Left cardiac atrium (tissue), 4 donors: ENCODE data around the gene CALR. TPM values are rescaled to one million over a fixed set of nuclear protein-coding genes. Genes with fewer than 3 reads are reported as not detected.
"Not testable (repeated sequence)": the region's sequence is repeated elsewhere in the genome, so short reads cannot be mapped to it uniquely, and the experiment has no call there.

Source experiments
- ATAC-seq, 2 donors: fragments of 200-7000 bp; cut with Tn5 transposase; one replicate each; pipeline ENCODE4 v1.9.1; 2020; ENCODE audit warnings: mild to moderate bottlenecking in 2 of 2, moderate library complexity in 2 of 2
- DNase-seq: peaks from one replicate; pipeline ENCODE4 v3.0.0-alpha.2; 2020
- intact Hi-C, 2 donors: fragments of 100-400 bp; cut with DNase I; formaldehyde crosslinking; loops; one replicate each; pipeline versions ENCODE4 v1.14.1 to v1.15.1; 2022 to 2023
- total RNA-seq, 2 donors: library from RNA; stranded (reverse); fragmentation: NEBNext Ultra II Directional; extraction: Animal tissue kit (Norgen Biotek cat#: 25700); gene quantifications; one replicate each; pipeline ENCODE4 v1.2.1, GENCODE V29; 2021
- donor health status: DM: no; HTN: yes; CAD: no.
- donor health status: DM: no; HTN: yes; CAD: no; lungs with severe emphysema.
- donor health status: DM: yes; HTN: yes; CAD: no.
- donor health status: Dilated cardiomyopathy.

Gene CALR
- total RNA-seq, 2 donors from 2014 or later: 627 to 707 TPM

GRCh38 chr19:12969292-12969988 is 31.0 kb downstream of the CALR start, which contains the start of gene DAND5:
TSS of gene DAND5 (plus strand) at chr19:12969576. CDS start at chr19:12969661, 85 bp downstream.
- peak; percentile 45 for DNase-seq
- intact Hi-C loops: no loop called here
- ATAC-seq: peak; percentile 50 to 77

- ATAC-seq: no peak
- intact Hi-C loops: loop anchor here in 1 of 2 donors (10.0 kb wide), 1 partner anchor 615 kb away; no protein-coding TSS in a partner anchor
- DNase-seq: no peak
These were observed 31.8 kb downstream of the CALR start for GRCh38 chr19:12970070-12970820.

GRCh38 chr19:12973236-12973635 is 34.8 kb downstream of the CALR start:
- no peak for DNase-seq
- intact Hi-C loops: loop anchor here in 1 of 2 donors (10.0 kb wide), 1 partner anchor 612 kb away; no protein-coding TSS in a partner anchor

DNA sequence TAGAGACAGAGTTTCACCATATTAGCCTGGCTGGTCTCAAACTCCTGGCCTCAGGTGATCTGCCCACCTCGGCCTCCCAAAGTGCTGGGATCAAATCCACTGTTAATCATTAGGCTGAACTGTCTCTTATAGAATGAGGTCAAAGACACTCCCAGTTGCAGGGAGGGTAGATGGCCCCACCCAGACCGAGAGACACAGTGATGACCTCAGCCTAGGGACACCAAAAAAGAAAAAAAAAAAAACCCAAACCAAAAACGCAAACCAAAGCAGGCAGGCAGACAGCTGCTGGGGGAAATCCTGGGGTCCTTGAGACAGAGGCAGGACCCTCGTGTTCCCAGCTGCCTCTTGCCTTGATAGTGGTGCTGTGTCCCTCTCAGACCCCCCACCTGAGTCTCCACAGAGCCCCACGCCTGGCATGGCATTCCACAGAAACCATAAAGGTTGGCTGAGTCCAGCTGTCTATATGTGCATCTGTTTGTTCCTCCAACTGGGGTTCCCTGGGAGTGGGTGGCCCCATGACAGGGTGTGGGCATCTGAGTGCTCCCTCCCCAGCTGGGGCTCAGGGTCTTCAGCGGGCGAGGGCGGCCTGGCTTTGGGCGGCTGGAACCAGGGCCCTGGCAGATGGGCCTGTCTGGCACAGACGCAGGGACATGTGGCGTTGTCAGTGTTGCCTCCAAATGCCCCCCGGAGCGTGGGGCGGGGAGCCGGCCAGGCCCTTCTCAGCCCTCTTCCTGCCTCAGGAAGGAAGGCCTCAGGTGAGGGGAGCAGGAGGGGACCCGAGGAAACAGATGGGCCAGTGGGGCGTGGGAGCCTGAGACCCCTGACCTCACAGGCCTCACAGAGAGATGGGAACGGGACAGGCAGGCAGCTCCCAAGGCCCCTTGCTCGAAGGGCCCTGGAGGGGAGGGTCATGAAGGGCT is 36.2 kb downstream of the CALR start:
- no peak for ATAC-seq
- intact Hi-C loops: loop anchor here (5.0 to 10.0 kb wide), 2 partner anchors 288 to 610 kb away; no protein-coding TSS in a partner anchor
- no peak for DNase-seq

More at GRCh38 chr19:12973236-12973635, 34.8 kb downstream of the CALR start:
- ATAC-seq: no peak

DNA sequence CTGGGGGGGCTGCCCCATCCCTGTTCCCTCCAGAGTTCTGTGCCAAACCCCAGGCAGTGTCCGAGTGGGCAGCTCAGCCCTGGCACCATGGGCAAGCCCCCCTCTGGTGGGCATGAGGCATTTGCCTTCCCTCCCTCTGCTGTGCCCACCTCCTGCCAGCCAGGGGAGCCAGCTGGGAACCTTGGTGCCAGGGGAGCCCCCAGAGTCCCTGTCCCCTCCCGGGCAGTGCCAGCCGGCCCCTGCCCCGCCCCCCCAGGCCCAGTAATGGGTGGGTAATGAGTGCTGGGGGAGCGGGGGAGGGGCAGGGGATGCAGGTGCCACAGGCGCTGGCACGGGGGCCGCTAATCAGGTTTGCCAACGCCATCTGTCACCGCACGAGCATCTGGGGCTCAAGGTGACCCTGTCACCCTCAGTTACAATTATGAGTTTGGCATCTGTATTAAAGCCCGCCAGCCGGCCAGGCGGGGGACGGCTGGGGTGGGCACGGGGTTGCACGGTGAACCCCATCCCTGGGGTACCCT is 36.9 kb downstream of the CALR start:
- no peak for ATAC-seq
- DNase-seq: no peak
- intact Hi-C loops: loop anchor here (5.0 to 10.0 kb wide), 2 partner anchors 287 to 610 kb away; no protein-coding TSS in a partner anchor

DNA sequence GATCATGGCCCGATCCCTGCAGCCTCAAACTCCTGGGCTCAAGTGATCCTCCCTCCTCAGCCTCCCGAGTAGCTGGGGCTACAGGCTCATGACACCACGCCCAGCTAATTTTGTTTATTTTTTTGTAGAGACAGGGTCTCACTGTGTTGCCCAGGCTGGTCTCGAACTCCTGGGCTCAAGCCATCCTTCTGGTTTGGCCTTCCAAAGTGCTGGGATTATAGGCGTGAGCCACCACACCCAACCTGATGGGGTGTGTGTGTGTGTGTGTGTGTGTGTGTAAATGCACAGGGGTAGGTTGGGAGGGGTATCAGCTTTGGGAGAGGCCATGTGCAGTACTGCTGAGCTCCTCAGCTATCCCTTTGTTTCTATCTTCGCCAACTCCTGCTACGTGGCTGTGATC is 37.7 kb downstream of the CALR start:
- intact Hi-C loops: loop anchor here (5.0 to 10.0 kb wide), 2 partner anchors 286 to 609 kb away; no protein-coding TSS in a partner anchor
- not testable (repeated sequence) for DNase-seq, ATAC-seq

- intact Hi-C loops: loop anchor here (2.0 to 10.0 kb wide), 5 partner anchors 113 to 605 kb away; no protein-coding TSS in a partner anchor
- no peak for DNase-seq
- no peak for ATAC-seq
These were observed 41.6 kb downstream of the CALR start for GRCh38 chr19:12979974-12980373.

DNA sequence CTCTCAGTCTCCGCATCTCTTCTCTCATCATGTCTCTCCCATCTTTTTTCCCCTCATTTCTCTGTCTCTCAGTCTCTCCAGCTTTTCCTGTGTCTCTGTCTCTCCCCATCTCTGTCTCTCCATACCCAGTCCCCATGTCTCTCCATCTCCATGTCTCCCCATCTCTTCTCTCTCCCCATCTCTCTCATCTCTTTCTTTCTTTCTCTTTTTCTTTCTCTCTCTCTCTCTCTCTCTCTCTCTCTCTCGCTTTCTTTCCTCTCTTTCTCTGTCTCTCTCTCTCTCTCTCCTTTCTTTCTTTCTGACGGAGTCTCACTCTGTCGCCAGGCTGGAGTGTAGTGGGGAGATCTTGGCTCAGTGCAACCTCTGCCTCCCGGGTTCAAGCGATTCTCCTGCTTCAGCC is 44.2 kb downstream of the CALR start:
- DNase-seq: no peak
- intact Hi-C loops: no loop called here
- ATAC-seq: no peak

DNA sequence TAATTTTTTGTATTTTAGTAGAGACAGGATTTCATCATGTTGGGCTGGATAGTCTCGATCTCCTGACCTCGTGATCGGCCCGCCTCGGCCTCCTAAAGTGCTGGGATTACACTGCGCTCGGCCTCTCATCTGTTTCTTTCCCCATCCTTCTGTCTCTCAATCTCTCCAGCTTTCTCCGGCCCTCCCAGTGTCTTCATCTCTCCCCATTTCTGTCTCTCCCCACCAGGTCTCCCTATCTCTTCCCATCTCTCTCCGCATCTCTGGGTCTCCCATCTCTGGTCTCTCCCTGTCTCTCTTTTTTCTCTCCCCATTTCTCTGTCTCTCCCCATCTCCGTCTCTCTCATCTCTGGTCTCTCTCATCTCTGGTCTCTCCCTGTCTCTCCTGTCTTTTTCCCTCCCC is 44.7 kb downstream of the CALR start:
- ATAC-seq: no peak
- intact Hi-C loops: no loop called here
- DNase-seq: no peak

DNA sequence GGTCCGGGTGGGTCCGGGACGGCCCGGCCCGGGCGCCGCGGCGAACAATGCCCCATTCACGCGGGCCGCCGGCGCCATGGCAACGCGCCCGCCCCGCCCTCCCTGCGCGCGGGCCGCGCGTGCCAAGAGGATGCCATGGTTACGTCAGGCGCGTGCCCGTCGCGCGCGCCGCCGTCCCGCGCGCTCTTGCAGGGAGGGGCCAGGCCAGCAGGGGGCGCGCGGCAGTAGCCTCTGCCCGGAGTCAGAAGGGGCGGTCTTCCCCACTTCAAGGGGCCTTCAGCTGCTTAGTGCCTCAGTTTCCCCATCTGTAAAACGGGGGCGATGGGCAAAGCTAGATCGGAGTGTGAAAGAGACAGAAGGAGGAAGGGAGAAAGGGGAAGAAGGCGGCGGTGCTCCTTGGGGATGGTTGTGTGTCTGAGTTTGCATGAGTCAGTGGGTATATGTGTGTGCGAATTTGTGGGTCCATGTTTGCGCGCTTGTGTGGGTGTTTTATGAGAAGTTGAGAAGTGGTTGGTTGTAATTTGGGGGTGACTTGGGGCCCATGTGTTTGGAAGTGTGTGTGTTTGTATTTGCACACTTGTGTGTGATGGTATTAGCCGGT is 45.2 kb downstream of the CALR start:
- DNase-seq (peak; percentile 84), ATAC-seq (peak; percentile 87 to 90)
- intact Hi-C loops: no loop called here

GRCh38 chr19:12984143-12984627 is 45.8 kb downstream of the CALR start:
- intact Hi-C loops: no loop called here
- DNase-seq (no peak), ATAC-seq (no peak)

DNA sequence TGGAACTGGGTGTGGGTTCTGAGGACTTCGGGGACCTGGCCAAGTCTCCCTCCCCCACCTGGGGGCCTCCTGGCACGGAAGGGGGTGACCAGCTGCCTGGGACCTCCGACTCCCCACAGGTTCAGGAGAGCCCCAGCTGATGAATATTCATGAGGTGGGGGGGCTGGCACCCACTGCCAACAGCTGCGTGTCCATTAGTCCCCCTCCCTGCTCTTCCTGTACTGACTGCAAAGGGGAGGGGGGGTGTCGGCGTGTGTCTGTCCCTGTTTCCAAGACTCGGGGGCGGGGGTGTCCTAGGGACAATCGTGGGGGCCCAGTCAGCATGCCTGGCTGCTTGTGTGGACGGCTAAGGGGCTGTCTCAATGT is 46.3 kb downstream of the CALR start:
- DNase-seq (no peak), ATAC-seq (peak in 1 of 2 donors; percentile 2)
- intact Hi-C loops: loop anchor here (5.0 kb wide), 2 partner anchors 78 to 93 kb away; no protein-coding TSS in a partner anchor

- ATAC-seq (peak; percentile 66 to 78), DNase-seq (peak; percentile 68)
- intact Hi-C loops: loop anchor here (5.0 kb wide), 2 partner anchors 77 to 92 kb away; no protein-coding TSS in a partner anchor
These were observed 46.8 kb downstream of the CALR start for GRCh38 chr19:12985049-12985776.

DNA sequence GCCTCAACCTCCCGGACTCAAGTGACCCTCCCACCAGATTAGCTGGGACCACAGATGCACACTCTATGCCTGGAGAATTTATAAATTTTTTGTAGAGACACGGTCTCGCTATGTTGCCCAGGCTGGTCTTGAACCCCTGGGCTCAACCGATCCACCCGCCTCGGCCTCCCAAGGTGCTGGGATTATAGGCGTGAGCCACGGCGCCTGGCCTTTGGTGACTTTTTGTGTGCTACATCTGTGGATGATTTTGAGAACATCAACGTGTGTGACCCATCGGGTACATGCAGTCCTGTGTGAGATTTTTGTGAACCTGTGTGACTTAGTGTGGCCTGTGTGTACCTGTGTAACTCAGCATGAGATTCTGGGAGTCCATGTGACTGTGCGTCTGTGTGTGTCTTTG is 48.3 kb downstream of the CALR start:
- DNase-seq: no peak
- intact Hi-C loops: loop anchor here (5.0 kb wide), 2 partner anchors 76 to 91 kb away; no protein-coding TSS in a partner anchor
- ATAC-seq: no peak

- no peak for DNase-seq
- no peak for ATAC-seq
- intact Hi-C loops: loop anchor here (5.0 kb wide), 2 partner anchors 75 to 90 kb away; no protein-coding TSS in a partner anchor
These were observed 48.8 kb downstream of the CALR start for GRCh38 chr19:12987190-12987589.

DNA sequence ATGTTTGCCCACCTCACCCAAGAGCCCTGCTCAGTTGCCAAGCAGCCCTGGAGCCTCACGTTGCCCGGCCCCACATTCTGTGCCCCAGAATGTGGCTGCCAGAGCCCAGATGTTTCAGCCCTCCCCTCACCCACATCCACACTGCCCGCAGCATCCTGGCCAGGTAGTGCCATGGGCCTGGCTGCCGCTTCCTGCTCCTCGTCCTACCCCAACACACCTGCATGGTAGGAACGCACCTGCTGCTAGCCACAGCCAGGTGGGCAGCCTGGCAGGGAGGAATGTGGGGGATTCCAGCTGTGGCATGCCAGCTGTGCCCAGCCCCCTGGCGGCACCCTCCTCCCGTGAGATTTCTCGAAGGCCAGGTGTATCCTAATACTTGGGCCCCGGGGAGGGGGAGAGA is 49.4 kb downstream of the CALR start:
- no peak for DNase-seq
- no peak for ATAC-seq
- intact Hi-C loops: loop anchor here (5.0 kb wide), 2 partner anchors 75 to 90 kb away; no protein-coding TSS in a partner anchor

DNA sequence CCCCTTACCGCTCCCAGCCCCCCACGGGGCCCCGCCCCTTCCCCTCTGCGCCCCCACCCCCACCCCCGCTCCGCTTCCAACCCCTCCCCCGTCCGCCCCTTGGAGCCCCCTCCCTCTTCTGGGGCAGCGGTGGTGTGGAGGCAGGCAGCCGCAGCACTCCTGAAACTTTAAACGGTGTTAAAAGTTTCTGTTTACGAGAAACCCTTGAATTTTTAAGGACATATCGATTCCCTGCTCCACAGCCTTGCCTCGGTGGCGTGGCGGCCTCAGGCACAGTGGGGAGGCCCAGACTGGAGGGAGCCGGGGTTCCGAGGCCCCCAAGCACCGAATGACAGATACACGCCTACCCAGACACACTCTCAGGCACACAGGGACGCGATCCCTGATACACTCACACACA is 52.0 kb downstream of the CALR start:
- intact Hi-C loops: no loop called here
- ATAC-seq: no peak
- no peak for DNase-seq
